Lower leg skin (tissue), 3 donors: ENCODE data around the gene CYP2A7.

Experiments used
- POLR2A ChIP-seq, 2 donors: fragments of 450-650 bp; IDR thresholded peaks; one replicate each; pipeline ENCODE4 v1.6.1; 2016 to 2017; ENCODE audit warnings: antibody characterized with exemption in 2 of 2, mild to moderate bottlenecking in 1 of 2, moderate library complexity in 1 of 2
- TF ChIP-seq, protein P1 (sequence below), 3 donors: fragments of 450-650 bp; IDR thresholded peaks; one replicate each; pipeline ENCODE4 v1.5.1; 2016; ENCODE audit warnings: antibody characterized with exemption in 3 of 3, mild to moderate bottlenecking in 3 of 3, moderate library complexity in 2 of 3

GRCh38 chr19:40908976-40909375, 26.9 kb upstream of the CYP2A7 start:
- no peak for TF ChIP-seq POLR2A (IDR thresholded peaks at IDR 0.05)
- TF ChIP-seq, protein P1, sequence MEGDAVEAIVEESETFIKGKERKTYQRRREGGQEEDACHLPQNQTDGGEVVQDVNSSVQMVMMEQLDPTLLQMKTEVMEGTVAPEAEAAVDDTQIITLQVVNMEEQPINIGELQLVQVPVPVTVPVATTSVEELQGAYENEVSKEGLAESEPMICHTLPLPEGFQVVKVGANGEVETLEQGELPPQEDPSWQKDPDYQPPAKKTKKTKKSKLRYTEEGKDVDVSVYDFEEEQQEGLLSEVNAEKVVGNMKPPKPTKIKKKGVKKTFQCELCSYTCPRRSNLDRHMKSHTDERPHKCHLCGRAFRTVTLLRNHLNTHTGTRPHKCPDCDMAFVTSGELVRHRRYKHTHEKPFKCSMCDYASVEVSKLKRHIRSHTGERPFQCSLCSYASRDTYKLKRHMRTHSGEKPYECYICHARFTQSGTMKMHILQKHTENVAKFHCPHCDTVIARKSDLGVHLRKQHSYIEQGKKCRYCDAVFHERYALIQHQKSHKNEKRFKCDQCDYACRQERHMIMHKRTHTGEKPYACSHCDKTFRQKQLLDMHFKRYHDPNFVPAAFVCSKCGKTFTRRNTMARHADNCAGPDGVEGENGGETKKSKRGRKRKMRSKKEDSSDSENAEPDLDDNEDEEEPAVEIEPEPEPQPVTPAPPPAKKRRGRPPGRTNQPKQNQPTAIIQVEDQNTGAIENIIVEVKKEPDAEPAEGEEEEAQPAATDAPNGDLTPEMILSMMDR (IDR thresholded peaks at IDR 0.05), result no peak
